Measurements from ENCODE around the gene ASPG. TPM values are rescaled to one million over a fixed set of nuclear protein-coding genes. Genes with fewer than 3 reads are reported as not detected.

ASPG gene
- total RNA-seq, 1 experiment from 2014 or later: not detected

Small RNA genes lying within 50 kb of the gene (small RNA-seq; reads per million reads assigned to genes)
- not detected for gene MIR203A

Other genes starting within 250 kb of the ASPG start
- 3.0 and 3.6 TPM in 2 replicates for gene PPP1R13B, start 238.1 kb upstream of the ASPG start, total RNA-seq (2014; rRNA removed; shearing (Covaris generic); ENCODE audit: low replicate concordance)
- not detected in 2 replicates for gene TDRD9, start 157.2 kb upstream of the ASPG start, total RNA-seq (2014; rRNA removed; shearing (Covaris generic); ENCODE audit: low replicate concordance)
- not detected in 2 replicates for gene RD3L, start 143.2 kb upstream of the ASPG start, total RNA-seq (2014; rRNA removed; shearing (Covaris generic); ENCODE audit: low replicate concordance)
- gene KIF26A, start 52.9 kb downstream of the ASPG start, total RNA-seq (2014; rRNA removed; shearing (Covaris generic); ENCODE audit: low replicate concordance): not detected in 2 replicates